GM19043 (cell line): Measurements from ENCODE around the gene KCNIP3.
"Not testable (repeated sequence)": the region's sequence is repeated elsewhere in the genome, so short reads cannot be mapped to it uniquely, and the experiment has no call there.

Source experiments
- ATAC-seq: cut with Tn5 transposase; IDR thresholded peaks from one replicate; pipeline ENCODE4 v1.9.1; 2021; ENCODE audit warnings: low read depth; ENCODE audit not compliant: unreplicated experiment

KCNIP3 gene

GRCh38 chr2:95399061-95399460, 101.9 kb downstream of the KCNIP3 start:
- ATAC-seq = no peak

- no peak for ATAC-seq
Observed at GRCh38 chr2:95401480-95401879, 104.3 kb downstream of the KCNIP3 start.

GRCh38 chr2:95402004-95402369, 104.8 kb downstream of the KCNIP3 start:
- peak; percentile 17 for ATAC-seq

- ATAC-seq = peak; percentile 98
Observed at GRCh38 chr2:95402370-95403203, 105.4 kb downstream of the KCNIP3 start, which contains the start of gene FAHD2A. FAHD2A (plus strand) TSS chr2:95402708; CDS start chr2:95405559, 2,851 bp downstream.

GRCh38 chr2:95403204-95403721, 106.1 kb downstream of the KCNIP3 start:
- ATAC-seq = not testable (repeated sequence)

GRCh38 chr2:95403824-95404223, 106.7 kb downstream of the KCNIP3 start:
- ATAC-seq = not testable (repeated sequence)

GRCh38 chr2:95404676-95405075, 107.5 kb downstream of the KCNIP3 start:
- ATAC-seq = not testable (repeated sequence)

GRCh38 chr2:95411239-95411638, 114.1 kb downstream of the KCNIP3 start:
- ATAC-seq = not testable (repeated sequence)

GRCh38 chr2:95414015-95414594, 117.0 kb downstream of the KCNIP3 start:
- ATAC-seq = peak; percentile 82

- not testable (repeated sequence) for ATAC-seq
Observed at GRCh38 chr2:95415138-95415537, 118.0 kb downstream of the KCNIP3 start.

GRCh38 chr2:95415561-95415960, 118.4 kb downstream of the KCNIP3 start:
- not testable (repeated sequence) for ATAC-seq

GRCh38 chr2:95427196-95427867, 130.2 kb downstream of the KCNIP3 start:
- not testable (repeated sequence) for ATAC-seq

GRCh38 chr2:95429748-95430467, 132.8 kb downstream of the KCNIP3 start:
- not testable (repeated sequence) for ATAC-seq

GRCh38 chr2:95433373-95433772, 136.2 kb downstream of the KCNIP3 start:
- not testable (repeated sequence) for ATAC-seq

- ATAC-seq = not testable (repeated sequence)
Observed at GRCh38 chr2:95433973-95434372, 136.8 kb downstream of the KCNIP3 start.

GRCh38 chr2:95434507-95435076, 137.4 kb downstream of the KCNIP3 start:
- ATAC-seq = not testable (repeated sequence)

- not testable (repeated sequence) for ATAC-seq
Observed at GRCh38 chr2:95435162-95435871, 138.2 kb downstream of the KCNIP3 start.
